HG03045 (cell line): ENCODE results near the gene IRS1.
"Not testable (repeated sequence)": the region's sequence is repeated elsewhere in the genome, so short reads cannot be mapped to it uniquely, and the experiment has no call there.

ENCODE experiments used
- ATAC-seq: cut with Tn5 transposase; IDR thresholded peaks from one replicate; pipeline ENCODE4 v1.9.1; 2021; ENCODE audit warnings: mild to moderate bottlenecking, moderate library complexity; ENCODE audit not compliant: unreplicated experiment

IRS1 gene

GRCh38 chr2:226799211-226799975 is at the start of gene IRS1:
IRS1 (minus strand) TSS chr2:226799820; CDS start chr2:226798738, 1,082 bp downstream.
- peak; percentile 40 for ATAC-seq

DNA sequence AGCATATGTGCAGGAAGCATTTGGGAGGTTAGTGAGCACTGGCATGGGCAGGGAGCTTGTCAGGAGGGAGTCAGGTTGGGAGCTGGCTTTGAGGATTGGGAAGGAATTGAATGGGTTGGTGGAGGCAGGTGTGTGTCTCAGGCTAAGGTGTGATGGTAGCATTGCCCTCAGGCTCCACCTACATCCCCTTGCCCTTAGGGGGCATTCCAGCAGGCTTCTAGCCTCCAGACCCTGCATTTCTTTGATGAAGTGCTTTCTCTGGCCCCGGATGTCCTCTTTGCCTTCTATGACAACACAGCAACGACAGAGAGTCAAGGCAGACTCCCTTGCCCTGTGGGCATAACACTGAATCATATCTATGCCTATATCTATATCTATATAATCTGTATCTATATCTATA is 49.7 kb upstream of the IRS1 start:
- ATAC-seq = no peak

- no peak for ATAC-seq
These were observed 47.9 kb upstream of the IRS1 start for GRCh38 chr2:226847511-226847910.

GRCh38 chr2:226847090-226847489 is 47.5 kb upstream of the IRS1 start:
- no peak for ATAC-seq

- no peak for ATAC-seq
These were observed 45.9 kb upstream of the IRS1 start for GRCh38 chr2:226845386-226846116.

DNA sequence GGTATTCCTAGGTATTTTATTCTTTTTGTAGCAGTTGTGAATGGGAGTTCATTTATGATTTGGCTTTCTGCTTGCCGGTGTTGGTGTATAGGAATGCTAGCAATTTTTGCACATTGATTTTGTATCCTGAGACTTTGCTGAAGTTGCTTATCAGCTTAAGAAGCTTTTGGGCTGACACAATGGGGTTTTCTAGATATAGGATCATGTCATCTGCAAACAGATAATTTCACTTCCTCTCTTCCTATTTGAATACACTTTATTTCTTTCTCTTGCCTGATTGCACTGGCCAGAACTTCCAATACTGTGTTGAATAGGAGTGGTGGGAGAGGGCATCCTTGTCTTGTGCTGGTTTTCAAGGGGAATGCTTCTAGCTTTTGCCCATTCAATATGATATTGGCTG is 43.4 kb upstream of the IRS1 start:
- ATAC-seq = not testable (repeated sequence)

DNA sequence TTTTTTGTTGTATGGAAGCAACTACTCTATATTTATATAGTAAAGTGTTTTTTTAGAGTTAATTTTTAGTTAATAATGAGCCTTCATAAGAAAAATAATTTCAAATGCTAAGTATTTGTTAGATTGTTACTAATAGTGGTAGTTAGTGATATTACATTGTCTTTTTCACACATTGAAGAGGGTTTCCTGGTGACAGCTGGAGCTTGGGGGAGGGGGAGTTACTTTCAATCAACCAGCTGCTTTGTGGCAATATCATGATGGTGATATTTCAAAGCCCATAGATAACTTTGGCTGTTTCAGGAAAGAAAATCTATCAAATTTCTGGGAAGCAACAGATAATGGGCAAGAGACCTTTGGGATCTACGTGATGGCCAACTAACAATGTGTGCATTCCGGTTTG is 40.3 kb upstream of the IRS1 start:
- ATAC-seq = no peak

GRCh38 chr2:226839161-226839560 is 39.5 kb upstream of the IRS1 start:
- ATAC-seq = no peak

DNA sequence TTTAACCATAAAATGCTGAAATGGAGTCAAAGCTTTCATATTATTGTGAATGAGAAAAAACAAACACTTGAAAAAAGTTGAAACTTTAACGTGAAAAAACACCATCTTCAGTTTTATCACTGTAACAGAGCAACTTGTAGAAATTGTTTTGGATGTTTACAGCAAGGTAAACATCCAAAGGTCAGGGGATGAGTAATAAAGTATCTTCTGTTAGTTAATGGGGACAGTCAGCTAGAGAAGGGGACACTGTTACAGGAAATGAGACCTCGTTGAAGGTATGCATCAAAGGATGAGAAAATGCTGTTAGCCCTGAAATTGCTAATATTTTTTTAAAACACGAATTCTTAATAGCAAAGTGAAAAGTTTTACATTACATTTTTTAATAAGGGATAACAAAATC is 39.1 kb upstream of the IRS1 start:
- no peak for ATAC-seq

GRCh38 chr2:226837787-226838603 is 38.4 kb upstream of the IRS1 start:
- ATAC-seq = no peak

DNA sequence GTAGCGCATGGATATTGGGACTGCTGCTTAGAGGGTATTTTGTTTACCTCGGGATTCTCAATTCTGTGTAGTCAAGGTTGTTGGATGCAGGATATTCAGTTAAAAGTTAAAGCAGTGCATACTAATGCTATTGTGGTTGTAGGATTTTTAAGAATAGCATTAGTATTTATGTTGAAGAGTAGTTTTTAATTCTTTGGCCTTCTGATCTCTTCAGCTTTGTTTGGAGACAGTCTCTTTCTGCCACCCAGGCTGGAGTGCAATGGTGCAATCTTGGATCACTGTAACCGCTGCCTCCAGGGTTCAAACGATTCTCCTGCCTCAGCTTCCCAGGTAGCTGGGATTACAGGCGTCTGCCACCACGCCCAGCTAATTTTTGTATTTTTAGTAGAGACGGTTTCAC is 37.7 kb upstream of the IRS1 start:
- ATAC-seq = no peak

GRCh38 chr2:226836548-226836885 is 36.9 kb upstream of the IRS1 start:
- ATAC-seq = peak; percentile 2

DNA sequence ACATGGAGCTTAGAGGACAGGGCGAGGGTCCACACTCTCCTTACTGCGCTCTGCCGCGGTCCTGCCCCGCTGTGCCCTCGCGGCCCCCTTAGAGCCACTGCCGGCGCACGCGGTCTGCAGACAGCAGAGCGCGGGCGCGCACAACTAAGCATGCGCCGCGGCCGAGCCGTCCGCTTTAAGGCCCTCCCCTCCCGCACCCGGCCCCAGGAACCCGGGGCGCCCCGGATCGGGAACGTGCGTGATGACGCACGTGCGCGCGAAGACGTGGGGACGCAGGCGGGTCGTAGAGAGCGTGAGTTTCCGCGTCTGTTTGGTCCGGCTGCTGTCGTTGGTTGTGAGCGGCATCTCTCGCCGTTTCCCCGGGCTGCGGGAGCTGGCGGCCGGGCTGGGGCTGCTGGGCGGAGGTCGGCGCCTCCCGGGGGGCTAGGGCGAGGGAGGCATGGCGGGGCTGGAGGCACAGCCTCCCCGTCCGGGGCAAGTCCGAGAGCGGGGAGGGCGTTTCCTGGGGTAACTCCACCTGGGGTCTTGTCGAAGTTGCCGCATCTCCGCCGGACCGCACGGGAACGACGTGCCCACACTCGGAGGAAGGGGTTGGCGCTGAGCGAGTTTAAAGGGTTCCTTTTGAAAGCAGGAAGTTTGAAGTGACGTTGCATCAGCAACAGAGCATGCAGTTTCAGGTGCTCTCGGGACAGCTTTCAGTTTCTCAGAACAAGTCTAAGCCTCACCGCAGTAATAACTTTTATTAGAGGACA is 36.4 kb upstream of the IRS1 start, which contains the start of gene RHBDD1:
Gene RHBDD1, plus strand, starts transcription at position 259 of the 752 bp plus-strand sequence. CDS start 28,640 bp downstream, outside the sequence.
- peak; percentile 89 for ATAC-seq

DNA sequence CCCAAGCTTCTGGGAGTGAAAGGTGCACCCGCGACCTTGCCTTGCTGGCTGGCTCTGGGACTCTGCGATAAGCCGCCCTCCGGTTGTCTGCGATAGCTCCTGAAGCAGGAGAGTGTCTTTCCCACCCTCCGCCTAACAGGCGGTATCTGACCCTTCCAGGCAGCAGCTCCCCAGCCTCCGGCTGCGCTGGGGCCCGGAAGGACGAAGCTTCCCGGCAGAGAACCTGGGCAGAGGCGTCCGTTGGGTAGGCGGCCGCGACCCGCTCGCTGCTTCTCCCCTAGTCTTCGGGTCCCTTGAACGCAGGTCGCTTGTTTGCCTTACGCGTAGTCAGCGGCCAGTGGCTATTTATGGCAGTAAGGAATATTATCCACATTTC is 35.8 kb upstream of the IRS1 start:
- ATAC-seq = peak; percentile 32

DNA sequence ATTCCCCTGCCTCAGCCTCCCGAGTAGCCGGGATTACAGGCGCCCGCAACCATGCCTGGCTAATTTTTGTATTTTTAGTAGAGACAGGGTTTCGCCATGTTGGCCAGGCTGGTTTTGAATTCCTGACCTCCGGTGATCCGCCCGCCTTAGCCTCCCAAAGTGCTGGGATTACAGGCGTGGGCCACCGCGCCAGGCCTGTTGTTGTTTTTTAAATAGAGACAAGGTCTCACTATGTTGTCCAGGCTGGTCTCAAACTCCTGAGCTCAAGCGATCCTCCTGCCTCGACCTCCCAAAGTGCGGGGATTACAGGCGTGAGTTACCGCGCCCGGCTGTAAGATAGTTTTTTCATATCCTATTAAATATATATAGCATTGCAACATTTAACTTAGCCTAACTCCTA is 35.3 kb upstream of the IRS1 start:
- ATAC-seq = not testable (repeated sequence)

- no peak for ATAC-seq
These were observed 32.4 kb upstream of the IRS1 start for GRCh38 chr2:226832061-226832460.

DNA sequence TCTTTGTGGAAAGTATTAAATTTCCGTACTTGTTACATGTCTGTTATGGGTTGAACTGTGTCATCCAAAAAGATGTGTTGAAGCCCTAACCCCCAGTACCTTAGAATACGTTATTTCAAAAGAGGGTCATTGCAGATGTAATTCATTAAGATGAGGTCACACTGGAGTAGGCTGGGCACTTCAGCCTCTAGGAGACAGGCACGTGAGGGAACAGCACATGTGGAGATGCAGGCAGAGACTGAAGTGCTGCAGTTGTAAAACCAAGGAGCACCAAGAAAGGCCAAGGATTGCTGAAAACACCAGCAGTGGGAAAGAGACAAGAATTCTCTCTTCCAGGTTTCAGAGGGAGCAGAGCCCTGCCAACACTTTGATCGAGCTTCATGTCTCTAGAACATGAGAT is 31.6 kb upstream of the IRS1 start:
- ATAC-seq = no peak

- ATAC-seq = no peak
These were observed 30.4 kb upstream of the IRS1 start for GRCh38 chr2:226829721-226830631.

DNA sequence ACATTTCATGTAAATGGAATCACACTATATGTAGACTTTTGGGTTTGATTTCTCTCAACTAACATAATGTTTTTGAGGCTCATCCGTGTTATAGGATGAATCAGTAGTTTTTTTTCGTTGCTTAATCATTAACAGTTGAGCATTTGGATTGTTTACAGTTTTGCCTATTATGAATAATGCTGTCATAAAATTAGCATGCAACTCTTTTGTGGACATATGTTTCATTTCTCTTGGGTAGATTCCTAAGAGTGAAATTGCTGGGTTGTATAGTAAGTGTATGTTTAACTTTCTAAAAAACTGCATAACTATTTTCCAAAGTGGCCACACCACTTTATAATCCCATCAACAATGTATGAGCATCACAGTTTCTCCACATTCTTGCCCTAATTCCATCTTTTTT is 28.6 kb upstream of the IRS1 start:
- ATAC-seq = no peak

DNA sequence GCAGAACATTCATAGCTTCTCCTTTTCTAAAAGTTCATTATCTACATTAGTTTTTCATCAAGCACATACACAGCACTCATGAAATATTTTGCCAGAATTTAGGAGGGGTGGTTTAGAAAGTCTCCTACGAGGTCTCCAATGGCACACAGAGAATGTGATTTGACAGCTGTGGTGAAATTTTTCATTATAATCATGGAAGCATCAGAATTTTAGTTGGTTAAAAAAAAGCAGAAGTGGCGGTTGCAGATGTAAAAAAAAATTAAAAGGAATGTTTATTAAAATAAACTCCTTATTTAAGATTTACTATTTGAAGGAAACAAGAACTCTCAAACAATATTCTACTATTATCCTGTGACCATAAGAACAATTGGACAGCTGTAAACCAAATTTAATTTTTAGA is 25.4 kb upstream of the IRS1 start:
- no peak for ATAC-seq
